Measurements from ENCODE around the gene ABCA13.

ABCA13 gene

GRCh38 chr7:48548667-48549066, 377.4 kb downstream of the ABCA13 start:
- no peak for DNase-seq

GRCh38 chr7:48551652-48552051, 380.4 kb downstream of the ABCA13 start:
- DNase-seq: no peak

GRCh38 chr7:48563334-48563733, 392.1 kb downstream of the ABCA13 start:
- no peak for DNase-seq

GRCh38 chr7:48575516-48575915, 404.3 kb downstream of the ABCA13 start:
- DNase-seq: no peak

- DNase-seq: no peak
These were observed 416.2 kb downstream of the ABCA13 start for GRCh38 chr7:48587475-48587874.

- DNase-seq: no peak
These were observed 423.1 kb downstream of the ABCA13 start for GRCh38 chr7:48594349-48594748.

GRCh38 chr7:48595756-48596155, 424.5 kb downstream of the ABCA13 start:
- no peak for DNase-seq

- no peak for DNase-seq
These were observed 439.4 kb downstream of the ABCA13 start for GRCh38 chr7:48610705-48611104.

- DNase-seq: no peak
These were observed 440.7 kb downstream of the ABCA13 start for GRCh38 chr7:48611993-48612392.

GRCh38 chr7:48617508-48617907, 446.2 kb downstream of the ABCA13 start:
- DNase-seq: no peak

- DNase-seq: no peak
These were observed 446.7 kb downstream of the ABCA13 start for GRCh38 chr7:48617993-48618392.

GRCh38 chr7:48621076-48621475, 449.8 kb downstream of the ABCA13 start:
- DNase-seq: no peak

GRCh38 chr7:48627164-48627563, 455.9 kb downstream of the ABCA13 start:
- DNase-seq: no peak

GRCh38 chr7:48628793-48629349, 457.6 kb downstream of the ABCA13 start:
- DNase-seq: no peak

- DNase-seq: no peak
These were observed 462.9 kb downstream of the ABCA13 start for GRCh38 chr7:48634116-48634632.

GRCh38 chr7:48635796-48636195, 464.5 kb downstream of the ABCA13 start:
- DNase-seq: no peak

- no peak for DNase-seq
These were observed 465.2 kb downstream of the ABCA13 start for GRCh38 chr7:48636391-48637015.

- no peak for DNase-seq
These were observed 466.1 kb downstream of the ABCA13 start for GRCh38 chr7:48637382-48637781.

GRCh38 chr7:48638041-48638440, 466.8 kb downstream of the ABCA13 start:
- DNase-seq: no peak

GRCh38 chr7:48643431-48644013, 472.3 kb downstream of the ABCA13 start:
- DNase-seq: no peak

GRCh38 chr7:48658138-48658537, 486.9 kb downstream of the ABCA13 start:
- DNase-seq: no peak

- DNase-seq: no peak
These were observed 489.1 kb downstream of the ABCA13 start for GRCh38 chr7:48660306-48660870.

- DNase-seq: no peak
These were observed 493.0 kb downstream of the ABCA13 start for GRCh38 chr7:48664241-48664640.
